ENCODE data around the gene FGFRL1.

GRCh38 chr4:1032861-1033260 lies 21.4 kb downstream of the FGFRL1 start:
- TF ChIP-seq CTCF (IDR thresholded peaks at IDR 0.05): peak; percentile 8; the same call in 1 of the 2 replicates
- TF ChIP-seq ZFX (IDR thresholded peaks at IDR 0.05; ENCODE audit: borderline replicate concordance): no peak
